GM21717 (cell line): ENCODE measurements around the gene SH2D6.
"Not testable (repeated sequence)": the region's sequence is repeated elsewhere in the genome, so short reads cannot be mapped to it uniquely, and the experiment has no call there.

Experiments
- ATAC-seq: cut with Tn5 transposase; IDR thresholded peaks from one replicate; pipeline ENCODE4 v1.9.1; 2021; ENCODE audit warnings: mild to moderate bottlenecking, moderate library complexity; ENCODE audit not compliant: unreplicated experiment

Gene SH2D6

DNA sequence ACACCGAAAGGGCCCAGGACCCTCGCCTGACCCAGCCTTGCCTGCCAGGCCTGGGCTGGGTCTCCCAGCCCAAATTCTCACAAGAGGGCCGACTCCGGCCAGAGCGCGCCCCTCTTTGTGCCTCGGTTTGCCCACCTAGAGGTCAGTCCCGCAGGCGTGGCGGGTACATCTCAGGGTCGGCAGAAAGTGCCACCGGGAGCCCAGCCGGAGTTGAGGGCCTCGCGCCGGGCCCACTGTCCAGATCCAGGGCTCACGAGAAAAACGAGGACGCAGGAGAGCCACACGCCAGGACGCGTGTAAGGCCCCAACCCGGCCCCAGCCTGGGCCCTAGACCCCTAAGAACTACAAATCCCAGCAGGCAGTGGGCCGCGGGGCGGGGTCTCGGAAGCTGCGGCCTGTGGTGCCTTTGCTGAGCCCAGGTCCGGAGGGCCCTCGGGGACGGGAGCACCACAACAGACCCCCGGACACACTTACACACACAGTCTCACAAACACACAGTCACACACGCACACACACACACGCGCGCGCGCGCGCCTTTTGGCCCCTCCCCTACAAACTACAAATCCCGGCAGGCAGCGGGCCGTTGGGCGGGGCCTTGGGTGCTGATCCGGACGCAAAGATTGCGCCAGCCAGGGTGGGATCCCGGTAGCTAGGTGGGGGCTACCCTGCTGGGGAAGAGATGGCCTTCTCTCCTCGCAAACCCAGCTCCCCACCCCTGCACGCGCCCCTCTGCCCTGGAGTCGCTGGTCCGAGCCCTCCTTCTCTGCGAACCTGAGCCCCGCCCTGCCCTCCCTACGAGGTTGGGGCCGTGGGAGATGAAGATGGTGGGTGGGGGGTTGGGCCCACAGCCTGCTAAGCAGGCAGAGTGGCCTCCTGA lies at the start of gene SH2D6:
Gene SH2D6 (plus strand): TSS at position 583 of the 877 bp plus-strand sequence. CDS start 10,752 bp downstream, outside the sequence.
- peak; percentile 82 for ATAC-seq

DNA sequence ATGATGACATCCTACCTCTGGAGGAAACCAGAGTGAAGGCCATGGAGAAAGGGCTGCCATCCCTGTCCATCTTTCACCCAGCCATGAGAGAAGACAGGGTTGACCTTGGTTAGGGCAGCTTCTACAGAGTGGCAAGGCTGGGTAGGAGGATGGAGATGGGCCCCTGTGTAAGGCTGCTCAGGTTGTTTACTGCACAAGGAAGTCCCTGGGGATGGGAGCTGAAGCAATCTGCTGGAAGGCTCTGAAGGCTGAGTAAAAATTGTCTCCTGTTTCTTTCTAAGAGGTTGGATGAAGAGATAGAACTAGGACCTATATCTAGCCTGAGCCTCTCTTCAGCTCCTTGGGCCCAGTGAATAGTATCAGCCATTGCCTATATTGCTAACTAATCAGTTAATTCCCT lies 49.6 kb upstream of the SH2D6 start:
- ATAC-seq: no peak

DNA sequence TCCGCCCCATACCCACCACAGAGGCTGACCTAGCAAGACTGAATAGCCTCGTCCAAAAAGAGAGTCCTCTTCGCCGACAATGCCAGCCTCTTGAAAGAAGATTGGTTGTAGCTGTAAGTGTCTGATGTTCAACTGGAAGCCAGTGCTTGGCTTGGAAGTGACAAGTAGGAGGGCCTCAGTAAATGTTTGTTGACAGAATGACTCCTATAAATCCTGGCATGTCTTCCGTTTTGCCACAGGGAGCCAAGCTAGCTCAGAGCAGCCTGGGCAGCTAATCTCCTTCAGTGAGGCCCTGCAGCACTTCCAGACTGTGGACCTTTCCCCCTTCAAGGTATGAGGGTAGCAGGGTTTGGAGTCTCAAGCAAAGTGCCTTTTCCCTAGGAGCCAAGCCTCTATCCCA lies 49.0 kb upstream of the SH2D6 start:
- no peak for ATAC-seq

DNA sequence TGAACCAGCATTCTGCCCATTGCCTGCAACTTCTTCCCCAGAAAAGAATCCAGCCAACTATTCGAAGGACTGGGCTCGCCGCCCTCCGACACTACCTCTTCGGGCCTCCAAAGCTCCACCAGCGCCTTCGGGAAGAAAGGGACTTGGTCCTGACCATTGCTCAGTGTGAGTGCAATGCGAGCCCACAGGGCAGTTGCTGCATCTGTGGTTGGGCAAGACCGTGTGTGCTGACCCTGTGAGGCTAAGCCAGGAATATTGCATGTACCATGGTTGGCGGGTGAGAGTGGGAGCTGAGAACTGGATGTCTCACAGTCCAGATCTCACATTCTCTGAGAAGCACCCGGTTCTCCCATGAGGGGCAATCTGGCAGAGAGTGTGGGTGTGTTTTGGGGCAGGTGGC lies 47.5 kb upstream of the SH2D6 start:
- ATAC-seq: no peak

DNA sequence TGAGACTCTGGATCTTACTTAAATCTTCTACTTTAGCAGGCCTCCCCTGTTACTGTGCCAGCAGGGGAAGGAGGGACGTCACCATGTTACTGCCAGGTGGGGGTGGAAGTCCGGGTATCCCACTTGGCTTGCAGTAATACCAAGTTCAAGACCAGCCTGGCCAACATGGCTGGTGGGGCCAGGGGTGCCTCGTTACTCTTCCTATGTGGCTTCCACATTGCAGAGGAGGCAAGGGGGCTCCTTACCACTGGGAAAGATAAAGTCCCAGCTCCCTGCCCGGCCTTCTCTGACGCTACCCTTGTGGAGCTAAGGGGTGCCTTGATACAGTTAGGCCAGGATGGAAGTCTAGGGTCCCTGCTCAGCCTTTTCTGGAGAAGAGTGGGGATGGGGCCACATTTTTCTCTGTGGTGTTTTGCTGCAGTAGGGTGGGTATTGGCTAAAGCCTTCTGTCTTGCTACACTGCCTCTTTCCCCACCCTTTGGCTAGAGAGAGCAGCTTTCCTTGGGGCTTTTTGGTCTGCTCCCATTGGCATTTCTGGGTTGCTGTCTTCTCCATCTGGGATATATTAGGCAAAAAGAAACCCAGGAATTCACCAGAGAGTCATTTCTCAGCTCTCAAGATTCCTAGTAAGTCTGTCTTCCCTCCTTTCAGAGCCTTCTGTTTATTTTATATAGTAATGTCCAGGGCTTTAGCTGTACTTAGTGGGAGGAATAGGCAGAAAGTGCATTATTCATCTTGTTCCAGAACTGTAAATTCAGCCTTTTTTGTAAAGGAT lies 42.0 kb upstream of the SH2D6 start:
- ATAC-seq: no peak

DNA sequence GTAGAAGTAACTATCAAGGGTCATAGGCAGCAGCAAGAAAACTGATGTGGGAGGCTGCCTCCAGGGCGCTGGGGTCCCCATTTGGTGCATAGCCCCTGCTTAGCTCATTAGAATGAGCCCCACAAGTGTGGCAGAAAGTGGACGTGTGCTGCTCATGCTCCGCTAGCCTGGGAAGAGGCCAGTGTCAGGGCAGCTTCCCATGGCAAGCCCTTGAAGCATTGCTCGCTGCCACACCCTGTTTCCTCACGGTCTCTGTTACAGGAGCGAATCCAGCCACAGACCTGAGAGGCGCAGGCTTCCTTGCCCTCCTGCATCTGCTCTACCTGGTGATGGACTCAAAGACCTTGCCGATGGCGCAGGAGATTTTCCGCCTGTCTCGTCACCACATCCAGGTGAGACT lies 41.4 kb upstream of the SH2D6 start:
- ATAC-seq: no peak

DNA sequence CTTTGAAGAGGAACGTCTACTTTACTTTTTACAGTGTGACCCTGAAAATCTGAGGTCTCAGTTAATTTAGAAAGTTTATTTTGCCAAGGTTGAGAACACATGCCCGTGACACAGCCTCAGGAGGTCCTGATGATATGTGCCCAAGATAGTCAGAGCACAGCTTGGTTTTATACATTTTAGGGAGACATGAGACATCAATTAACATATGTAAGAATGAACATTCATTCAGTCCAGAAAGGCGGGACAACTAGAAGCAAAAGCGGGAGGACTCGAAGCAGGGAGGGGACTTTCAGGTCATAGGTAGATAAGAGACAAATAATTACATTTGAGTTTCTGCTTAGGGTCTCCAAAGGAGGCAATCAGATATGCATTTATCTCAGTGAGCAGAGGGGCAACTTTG lies 40.3 kb upstream of the SH2D6 start:
- ATAC-seq: no peak

DNA sequence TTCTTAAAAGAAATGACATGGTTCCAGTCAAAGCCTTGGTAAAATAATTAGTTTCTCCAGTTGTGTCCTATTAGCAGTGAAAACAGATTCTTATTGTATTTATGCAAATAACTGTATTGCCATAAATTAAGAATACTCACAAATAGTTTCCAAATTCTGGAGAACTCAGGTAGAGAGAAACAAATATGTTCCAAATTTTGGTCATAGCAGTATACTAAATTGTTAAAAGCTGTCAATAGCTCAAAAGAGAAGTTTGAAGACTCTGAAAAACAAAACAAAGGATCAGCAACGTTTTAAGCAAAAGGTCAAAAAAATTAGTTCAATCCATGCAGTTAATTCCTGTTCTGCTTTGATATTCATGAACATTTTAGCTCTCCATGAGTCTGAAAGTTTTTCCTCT lies 38.5 kb upstream of the SH2D6 start:
- ATAC-seq: no peak

DNA sequence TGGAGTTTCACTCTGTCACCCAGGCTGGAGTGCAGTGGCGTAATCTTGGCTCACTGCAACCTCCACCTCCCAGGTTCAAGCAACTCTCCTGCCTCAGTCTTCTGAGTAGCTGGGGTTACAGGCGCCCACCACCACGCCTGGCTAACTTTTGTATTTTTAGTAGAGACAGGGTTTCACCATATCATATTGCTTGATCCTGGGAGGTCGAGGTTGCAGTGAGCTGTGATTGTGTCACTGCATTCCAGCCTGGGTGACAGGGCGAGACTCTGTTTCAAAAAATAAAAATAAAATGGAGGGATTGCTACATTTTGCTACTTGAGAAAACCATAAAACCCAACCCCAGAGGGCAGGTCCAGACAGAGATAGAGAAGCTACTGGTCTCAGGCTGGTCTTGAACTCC lies 35.4 kb upstream of the SH2D6 start:
- ATAC-seq: not testable (repeated sequence)

DNA sequence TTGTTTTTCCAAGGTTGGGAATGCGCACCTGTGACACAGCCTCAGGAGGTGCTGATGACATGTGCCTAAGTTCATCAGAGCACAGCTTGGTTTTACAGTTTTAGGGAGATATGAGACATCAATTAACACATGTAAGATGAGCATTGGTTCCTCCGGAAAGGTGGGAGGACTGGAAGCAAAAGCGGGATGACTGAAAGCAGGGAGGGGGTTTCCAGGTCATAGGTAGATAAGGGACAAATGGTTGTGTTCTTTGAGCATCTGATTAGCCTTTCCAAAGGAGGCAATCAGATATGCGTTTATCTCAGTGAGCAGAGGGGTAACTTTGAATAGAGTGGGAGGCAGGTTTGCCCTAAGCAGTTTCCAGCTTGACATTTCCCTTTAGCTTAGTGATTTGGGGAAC lies 34.7 kb upstream of the SH2D6 start:
- no peak for ATAC-seq

DNA sequence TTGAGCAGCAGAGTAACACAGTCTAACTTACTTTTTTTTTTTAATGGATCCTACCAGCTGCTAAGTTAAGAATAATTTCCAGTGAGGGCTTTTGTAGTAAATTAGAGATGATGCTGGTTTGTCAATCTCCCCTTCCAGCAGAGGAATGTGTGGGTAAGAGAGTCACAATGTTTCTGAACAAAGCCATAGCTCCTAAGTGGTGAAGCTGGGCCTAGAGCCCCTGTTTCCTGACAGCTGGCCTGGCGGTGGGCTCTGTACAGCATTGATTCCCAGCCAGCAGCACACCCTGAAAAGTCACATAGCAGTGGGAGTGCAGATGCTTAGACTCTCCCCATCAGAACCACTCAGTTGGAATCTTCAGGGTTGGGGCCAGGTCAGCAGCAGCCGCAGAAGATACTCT lies 32.8 kb upstream of the SH2D6 start:
- ATAC-seq: no peak

DNA sequence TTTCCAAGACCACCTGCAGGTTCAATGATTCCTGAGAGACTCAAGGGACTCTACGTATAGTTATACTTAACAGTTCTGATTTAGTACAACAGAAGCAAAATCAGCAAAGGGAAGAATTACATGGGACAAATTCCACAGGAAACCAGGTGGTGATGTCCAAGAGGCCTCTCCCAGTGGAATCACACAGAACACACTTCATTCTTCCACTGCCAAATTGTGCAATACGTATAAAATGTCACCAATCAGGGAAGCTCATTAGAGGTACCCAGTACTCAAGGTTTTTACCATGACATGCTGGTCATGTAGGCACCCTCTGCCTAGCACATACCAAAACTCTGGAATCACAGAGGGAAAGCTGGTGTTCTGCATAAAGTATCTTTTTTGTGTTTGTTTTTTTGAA lies 30.8 kb upstream of the SH2D6 start:
- ATAC-seq: no peak

DNA sequence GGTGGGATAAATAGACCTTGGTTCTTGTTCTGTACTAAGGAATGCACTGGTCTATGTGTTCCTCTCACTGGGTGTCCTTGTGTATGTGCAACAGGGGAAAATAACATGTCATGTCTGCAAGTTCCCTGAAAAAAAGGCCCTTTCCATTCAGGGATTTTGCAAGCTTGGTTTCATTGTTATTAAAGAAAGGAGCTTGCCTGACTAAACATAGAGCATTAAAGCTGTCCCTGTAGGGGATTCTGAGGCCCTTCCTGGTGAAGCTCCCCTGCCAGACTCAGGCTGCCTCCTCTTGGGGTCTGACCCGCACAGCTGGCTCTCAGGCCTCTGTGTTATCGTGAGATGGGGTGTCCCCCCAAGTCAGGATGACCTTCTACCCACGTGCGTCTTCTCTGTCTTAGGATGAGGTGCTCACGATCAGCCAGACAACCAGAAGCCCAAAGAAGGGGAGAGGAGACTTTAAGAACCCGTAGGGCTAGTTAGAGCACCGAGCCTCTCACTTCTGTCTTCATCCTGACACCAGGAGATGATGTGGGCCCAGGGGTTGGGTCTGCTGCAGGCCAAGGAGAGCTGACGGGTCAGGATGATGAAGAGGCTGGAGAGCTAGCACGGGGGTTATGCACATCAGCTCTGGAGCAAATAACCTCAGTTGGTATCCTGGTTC lies 29.5 kb upstream of the SH2D6 start:
- ATAC-seq: no peak

DNA sequence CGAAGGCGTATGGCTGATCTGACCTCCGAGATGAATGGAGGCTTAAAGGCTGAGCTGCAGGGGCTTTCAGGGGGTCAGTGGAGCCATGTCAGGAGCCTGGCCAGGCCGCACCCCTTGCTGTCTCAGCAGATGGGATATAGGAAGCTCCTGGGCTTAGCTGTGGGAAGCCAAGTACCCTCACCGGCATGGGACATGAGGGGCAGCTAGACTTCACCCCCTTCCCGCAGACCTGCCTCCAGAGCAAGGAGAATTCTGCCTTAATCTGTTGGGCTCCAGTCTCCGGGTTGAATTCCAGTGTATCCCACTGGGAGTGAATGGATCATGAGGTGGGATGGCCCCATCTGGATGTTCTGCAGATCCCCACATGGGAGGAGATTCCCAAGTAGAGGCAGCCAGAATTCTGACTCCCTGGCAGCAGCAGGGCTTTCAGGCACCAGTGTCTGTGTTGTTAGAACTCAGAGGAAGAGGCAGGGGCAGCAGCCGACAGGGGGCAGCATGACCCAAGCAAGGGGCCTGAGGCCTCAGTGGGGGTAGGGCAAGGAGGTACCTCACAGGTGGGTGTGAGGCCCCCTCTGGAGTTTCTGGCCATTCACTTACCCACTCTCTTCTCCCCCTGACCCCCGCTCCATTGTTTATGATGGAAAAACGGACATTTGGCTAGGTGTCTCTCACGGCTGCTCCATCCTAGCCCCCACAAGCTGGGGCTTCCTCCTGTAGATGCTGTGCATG lies 27.4 kb upstream of the SH2D6 start:
- no peak for ATAC-seq

DNA sequence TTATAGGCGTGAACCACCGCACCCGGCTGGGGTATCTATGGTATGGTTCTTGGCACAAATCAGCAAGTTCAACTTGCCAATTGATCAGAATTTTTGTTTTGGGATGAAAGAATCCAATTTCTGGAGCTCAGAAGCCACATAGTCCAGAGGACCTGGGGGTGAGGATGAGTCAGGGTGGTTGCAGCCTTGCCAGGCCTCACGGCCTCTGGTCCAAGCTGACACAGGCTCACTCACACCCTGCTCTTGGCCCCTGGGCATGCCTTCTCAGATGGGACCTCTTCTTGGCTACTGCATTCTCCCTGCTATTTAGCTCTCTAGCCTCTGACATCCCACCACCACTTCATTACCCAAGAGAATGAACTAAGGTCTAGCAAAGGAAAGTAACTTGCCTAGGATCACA lies 24.7 kb upstream of the SH2D6 start:
- ATAC-seq: no peak

DNA sequence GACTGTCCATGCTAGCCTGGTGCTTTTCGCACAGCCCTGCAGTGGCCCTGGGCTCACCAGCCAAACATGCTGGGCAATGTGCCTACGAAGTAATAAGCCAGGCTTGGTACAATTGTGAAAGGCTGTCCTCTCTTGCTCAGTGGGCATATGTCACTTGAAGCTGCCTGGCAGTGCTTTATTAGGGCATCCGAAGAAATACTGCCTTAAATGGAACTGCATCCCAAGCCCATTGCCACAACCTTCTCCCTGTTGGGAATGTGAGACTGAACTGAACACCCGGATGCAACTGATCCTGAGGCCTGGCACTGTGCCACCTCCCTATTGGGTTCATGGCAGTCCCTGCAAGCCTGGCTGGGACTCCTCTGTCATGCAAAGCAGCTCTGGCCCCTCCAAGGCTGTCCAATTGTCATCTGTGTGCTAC lies 24.2 kb upstream of the SH2D6 start:
- ATAC-seq: no peak

DNA sequence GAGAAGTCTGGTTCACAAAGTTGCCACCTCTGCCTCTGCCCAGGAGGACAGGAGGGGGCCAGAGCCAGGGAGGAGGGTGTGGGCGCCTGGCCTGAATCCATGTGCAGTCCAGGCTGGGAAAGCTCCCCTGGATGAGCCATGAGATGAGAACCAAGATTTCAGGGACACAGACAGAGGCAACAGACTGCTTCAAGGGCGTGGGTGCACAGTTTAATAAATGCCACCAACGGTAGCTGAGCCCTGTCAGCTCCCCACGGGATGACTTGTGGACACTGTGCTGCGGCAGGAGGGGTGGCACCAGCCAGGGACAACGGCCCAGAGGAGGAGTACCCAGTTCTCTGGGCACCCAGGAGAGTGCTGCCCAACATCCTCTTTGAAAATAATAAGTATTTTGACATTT lies 23.5 kb upstream of the SH2D6 start:
- ATAC-seq: no peak

DNA sequence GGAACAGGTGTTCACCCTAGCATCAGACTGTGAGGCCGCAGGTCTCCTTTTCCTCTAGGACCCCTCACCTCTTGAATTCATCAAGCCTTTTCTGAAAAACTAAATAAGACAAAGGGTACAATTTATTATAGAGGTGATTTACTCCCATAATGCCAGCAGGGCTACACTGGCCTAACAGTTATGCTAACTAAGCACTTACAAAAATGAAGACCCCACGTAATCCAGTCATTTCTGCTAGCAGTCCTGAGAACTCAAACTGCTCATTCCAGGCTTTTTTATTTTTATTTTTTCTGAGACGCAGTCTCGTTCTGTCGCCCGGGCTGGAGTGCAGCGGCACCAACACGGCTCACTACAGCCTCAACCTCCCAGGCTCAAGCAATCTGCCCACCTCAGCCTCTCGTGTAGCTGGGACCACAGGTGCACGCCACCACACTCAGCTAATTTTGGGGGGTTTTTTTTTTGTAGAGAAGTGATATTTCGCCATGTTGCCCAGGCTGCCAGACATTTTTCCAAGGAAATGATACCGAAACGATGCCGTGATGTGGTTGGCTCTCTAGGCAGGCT lies 22.5 kb upstream of the SH2D6 start:
- ATAC-seq: no peak

DNA sequence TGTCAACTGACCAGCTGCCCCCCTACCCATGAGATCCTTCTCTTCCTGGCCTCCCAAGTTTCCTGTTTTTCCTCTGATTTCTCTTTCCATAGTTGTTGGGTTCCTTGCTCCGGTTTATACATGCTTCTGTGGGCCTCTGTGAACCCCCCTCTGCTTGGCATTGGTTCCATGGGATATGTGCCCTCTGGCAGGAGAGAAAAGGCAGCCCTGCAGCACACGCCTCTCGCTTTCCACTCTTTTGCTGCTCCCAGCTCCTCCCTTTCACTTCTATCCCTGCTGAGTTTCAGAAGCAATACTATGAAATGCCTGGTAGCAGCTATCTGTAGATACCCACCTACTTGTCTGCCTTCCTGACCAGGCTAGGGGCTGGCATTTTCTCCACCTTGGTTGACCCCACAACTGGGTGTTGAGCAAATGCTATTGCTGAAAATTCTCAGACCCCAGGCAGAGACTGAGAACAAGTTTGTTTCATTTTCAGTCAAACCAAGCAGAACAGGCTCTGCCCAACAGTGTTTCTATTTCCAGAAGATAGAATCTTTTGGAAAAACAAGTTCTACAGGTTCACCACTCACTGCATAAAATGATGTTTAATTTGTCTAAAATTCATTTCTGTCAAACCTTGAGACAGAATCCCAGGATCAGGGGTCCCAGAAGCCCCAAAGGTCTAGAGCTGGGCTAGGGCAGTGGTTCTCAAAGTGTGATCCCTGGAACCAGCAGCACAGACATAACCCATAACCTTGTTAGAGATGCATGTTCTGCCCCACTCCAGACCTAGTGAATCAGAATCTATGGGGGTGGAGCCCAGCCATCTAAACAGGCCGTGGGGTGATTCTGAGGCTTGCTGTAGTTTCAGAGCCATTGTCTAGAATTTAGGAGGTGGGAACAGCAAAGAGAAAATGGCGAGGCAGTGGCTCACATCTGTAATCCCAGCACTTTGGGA lies 21.7 kb upstream of the SH2D6 start:
- ATAC-seq: no peak

DNA sequence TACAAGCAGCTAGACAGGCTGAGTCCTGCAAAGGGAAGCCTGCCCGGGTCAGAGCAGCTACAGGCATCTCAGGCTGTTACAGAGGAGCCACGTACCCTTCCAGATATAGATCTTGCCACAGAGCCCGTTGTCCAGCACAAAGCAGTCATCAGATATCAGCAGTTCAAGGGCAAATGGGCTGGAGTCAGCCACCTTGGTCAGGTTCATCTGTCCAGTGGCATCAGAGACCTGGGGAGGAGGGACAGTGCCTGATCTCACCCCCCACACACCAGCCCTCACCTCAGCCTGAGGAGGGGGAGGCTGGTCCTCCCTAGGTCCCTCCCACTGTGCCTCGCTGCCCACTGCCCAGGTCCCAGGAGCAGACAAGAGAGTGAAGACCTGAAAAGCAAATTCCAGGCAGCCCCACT lies 20.6 kb upstream of the SH2D6 start:
- ATAC-seq: no peak
